T-helper 2 cell treated with Interferon-gamma antibody and Interleukin-4, amounts not matched to agents 5 μg/mL and 100 μg/mL, for 36 hours (primary cell): Measurements from ENCODE around the gene NLRC4.
"Not testable (repeated sequence)": the region's sequence is repeated elsewhere in the genome, so short reads cannot be mapped to it uniquely, and the experiment has no call there.

Experiments used
- DNase-seq: peaks from one replicate; pipeline ENCODE4 v3.0.0; 2021; ENCODE audit warnings: low spot score
- H3K27ac Mint-ChIP-seq: one replicate; pipeline ENCODE4 v1.8.0; 2021; ENCODE audit warnings: mild to moderate bottlenecking, mixed read lengths
- H3K27me3 Mint-ChIP-seq: one replicate; pipeline ENCODE4 v1.8.0; 2021; ENCODE audit warnings: low read depth, mixed read lengths
- H3K36me3 Mint-ChIP-seq: one replicate; pipeline ENCODE4 v1.8.0; 2021; ENCODE audit warnings: low read depth, mixed read lengths
- H3K4me1 Mint-ChIP-seq: one replicate; pipeline ENCODE4 v1.8.0; 2021; ENCODE audit warnings: low read depth, mixed read lengths
- H3K4me3 Mint-ChIP-seq: one replicate; pipeline ENCODE4 v1.8.0; 2022; ENCODE audit warnings: mild to moderate bottlenecking, moderate library complexity, mixed read lengths
- H3K9me3 Mint-ChIP-seq: one replicate; pipeline ENCODE4 v1.8.0; 2021; ENCODE audit warnings: mixed read lengths

Gene NLRC4, protein sequence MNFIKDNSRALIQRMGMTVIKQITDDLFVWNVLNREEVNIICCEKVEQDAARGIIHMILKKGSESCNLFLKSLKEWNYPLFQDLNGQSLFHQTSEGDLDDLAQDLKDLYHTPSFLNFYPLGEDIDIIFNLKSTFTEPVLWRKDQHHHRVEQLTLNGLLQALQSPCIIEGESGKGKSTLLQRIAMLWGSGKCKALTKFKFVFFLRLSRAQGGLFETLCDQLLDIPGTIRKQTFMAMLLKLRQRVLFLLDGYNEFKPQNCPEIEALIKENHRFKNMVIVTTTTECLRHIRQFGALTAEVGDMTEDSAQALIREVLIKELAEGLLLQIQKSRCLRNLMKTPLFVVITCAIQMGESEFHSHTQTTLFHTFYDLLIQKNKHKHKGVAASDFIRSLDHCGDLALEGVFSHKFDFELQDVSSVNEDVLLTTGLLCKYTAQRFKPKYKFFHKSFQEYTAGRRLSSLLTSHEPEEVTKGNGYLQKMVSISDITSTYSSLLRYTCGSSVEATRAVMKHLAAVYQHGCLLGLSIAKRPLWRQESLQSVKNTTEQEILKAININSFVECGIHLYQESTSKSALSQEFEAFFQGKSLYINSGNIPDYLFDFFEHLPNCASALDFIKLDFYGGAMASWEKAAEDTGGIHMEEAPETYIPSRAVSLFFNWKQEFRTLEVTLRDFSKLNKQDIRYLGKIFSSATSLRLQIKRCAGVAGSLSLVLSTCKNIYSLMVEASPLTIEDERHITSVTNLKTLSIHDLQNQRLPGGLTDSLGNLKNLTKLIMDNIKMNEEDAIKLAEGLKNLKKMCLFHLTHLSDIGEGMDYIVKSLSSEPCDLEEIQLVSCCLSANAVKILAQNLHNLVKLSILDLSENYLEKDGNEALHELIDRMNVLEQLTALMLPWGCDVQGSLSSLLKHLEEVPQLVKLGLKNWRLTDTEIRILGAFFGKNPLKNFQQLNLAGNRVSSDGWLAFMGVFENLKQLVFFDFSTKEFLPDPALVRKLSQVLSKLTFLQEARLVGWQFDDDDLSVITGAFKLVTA

DNA sequence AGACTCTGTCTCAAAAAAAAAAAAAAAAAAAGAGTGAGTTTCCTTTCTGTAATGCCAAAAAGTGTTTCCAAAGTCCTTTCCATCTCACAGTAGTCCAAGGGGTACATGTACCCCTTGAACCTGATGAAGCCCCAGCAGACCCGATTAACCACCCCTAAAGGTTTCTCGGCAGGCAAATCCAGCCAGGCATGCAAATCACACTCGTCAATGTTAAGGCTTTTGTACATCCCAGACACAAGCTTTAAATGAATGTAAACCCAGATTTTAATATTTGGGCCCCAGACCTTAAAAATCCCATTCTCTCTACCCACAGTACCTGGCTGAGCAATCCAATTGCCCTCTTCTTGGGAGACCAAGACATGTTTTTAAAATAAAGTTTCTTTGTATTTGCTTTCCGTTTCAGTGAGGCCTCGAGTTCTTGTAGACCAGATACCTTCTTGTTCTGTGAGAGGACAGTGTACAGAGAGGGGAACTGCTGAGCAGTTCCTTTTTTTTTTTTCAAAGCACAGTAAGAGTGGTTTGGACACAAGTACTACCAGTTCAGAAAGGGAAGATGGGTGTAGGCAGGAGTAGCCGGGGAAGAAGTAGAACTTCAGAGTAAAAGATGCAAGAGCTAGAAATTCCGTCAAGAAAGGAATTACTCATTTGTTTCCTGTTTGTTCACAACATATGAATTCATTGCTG, at the start of gene NLRC4:
TSS of gene NLRC4 (minus strand) at position 465 of the 684 bp plus-strand sequence. CDS start 8,111 bp downstream, outside the sequence.
- peaks cover 4% of the 10 kb centered on the region for H3K4me1 Mint-ChIP-seq
- no peak for DNase-seq
- peak within 1 kb of the TSS; percentile 63 for H3K27ac Mint-ChIP-seq
- H3K4me3 Mint-ChIP-seq, result peak within 1 kb of the TSS; percentile 37
- H3K27me3 Mint-ChIP-seq, result no peaks in the 10 kb centered on the region
- no peaks in the 10 kb centered on the region for H3K9me3 Mint-ChIP-seq
- H3K36me3 Mint-ChIP-seq, result no peaks in the 10 kb centered on the region

DNA sequence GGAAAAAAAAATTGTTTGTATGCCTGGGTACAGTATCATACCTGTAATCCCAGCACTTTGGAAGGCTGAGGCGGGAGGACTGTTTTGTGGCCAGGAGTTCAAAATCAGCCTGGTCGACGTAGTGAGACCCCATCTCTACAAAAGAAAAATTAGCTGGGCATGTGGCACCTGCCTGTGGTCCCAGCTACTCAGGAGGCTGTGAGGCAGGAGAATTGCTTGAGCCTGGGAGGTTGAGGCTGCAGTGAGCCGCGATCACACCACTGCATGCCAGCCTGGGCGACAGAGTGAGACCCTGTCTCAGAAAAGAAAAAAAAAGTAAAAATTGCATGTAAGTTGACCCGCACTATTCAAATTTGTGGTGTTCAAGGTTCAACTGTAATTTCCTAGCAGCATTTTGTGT, 45.9 kb upstream of the NLRC4 start:
- H3K27ac Mint-ChIP-seq, result no peak overlapping the region
- peaks cover 6% of the 10 kb centered on the region for H3K36me3 Mint-ChIP-seq
- H3K4me1 Mint-ChIP-seq, result no peaks in the 10 kb centered on the region
- H3K9me3 Mint-ChIP-seq, result no peaks in the 10 kb centered on the region
- no peak overlapping the region for H3K4me3 Mint-ChIP-seq
- DNase-seq, result no peak
- H3K27me3 Mint-ChIP-seq, result no peaks in the 10 kb centered on the region

DNA sequence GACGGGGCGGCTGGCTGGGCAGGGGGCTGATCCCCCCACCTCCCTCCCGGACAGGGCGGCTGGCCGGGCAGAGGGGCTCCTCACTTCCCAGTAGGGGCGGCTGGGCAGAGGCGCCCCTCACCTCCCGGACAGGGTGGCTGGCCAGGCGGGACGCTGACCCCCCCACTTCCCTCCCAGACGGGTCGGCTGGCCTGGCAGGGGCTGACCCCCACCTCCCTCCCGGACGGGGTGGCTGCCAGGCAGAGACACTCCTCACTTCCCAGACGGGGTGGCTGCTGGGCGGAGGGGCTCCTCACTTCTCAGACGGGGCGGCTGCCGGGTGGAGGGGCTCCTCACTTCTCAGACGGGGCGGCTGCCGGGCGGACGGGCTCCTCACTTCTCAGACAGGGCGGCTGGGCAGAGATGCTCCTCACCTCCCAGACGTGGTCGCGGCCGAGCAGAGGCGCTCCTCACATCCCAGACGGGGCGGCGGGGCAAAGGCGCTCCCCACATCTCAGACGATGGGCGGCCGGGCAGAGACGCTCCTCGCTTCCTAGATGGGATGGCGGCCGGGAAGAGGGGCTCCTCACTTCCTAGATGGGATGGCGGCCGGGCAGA, 29.4 kb upstream of the NLRC4 start:
- peaks cover 38% of the 10 kb centered on the region for H3K36me3 Mint-ChIP-seq
- not testable (repeated sequence) for H3K27ac Mint-ChIP-seq, H3K27me3 Mint-ChIP-seq, H3K4me1 Mint-ChIP-seq, H3K4me3 Mint-ChIP-seq, H3K9me3 Mint-ChIP-seq, DNase-seq

DNA sequence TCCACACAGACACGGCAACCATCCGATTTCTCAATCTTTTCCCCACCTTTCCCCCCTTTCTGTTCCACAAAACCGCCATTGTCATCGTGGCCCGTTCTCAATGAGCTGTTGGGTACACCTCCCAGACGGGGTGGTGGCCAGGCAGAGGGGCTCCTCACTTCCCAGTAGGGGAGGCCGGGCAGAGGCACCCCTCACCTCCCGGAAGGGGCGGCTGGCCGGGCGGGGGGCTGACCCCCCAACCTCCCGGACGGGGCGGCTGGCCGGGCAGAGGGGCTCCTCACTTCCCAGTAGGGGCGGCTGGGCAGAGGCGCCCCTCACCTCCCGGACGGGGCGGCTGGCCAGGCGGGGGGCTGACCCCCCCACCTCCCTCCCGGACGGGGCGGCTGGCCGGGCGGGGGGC, 28.8 kb upstream of the NLRC4 start:
- H3K9me3 Mint-ChIP-seq, H3K27me3 Mint-ChIP-seq, H3K27ac Mint-ChIP-seq, H3K4me3 Mint-ChIP-seq, DNase-seq: not testable (repeated sequence)
- Mint-ChIP-seq H3K4me1 (peaks cover 11% of the 10 kb centered on the region), H3K36me3 (peaks cover 36% of the 10 kb centered on the region)

DNA sequence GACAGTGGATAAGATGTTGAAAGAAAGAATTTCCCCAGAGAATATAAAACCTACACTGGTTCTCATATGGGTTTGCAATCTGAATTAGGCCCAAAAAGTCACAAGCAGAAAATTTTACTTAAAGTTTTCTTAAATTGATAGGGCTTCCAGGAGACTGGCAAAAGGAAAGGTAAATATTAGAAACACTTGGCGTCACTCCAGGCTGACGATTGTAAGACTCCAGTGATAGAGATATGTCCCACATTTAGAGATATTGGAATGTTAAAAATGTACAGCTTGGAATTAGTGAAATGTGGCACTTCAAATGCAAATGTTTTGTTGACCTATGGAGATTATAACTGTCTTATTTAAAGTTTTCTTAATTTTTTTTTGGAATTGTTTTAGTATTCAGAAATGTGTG, 27.1 kb upstream of the NLRC4 start:
- H3K36me3 Mint-ChIP-seq, result peaks cover 34% of the 10 kb centered on the region
- H3K9me3 Mint-ChIP-seq, result no peaks in the 10 kb centered on the region
- no peak overlapping the region for H3K27ac Mint-ChIP-seq
- no peak for DNase-seq
- no peak overlapping the region for H3K4me3 Mint-ChIP-seq
- no peaks in the 10 kb centered on the region for H3K27me3 Mint-ChIP-seq
- H3K4me1 Mint-ChIP-seq, result peaks cover 14% of the 10 kb centered on the region

DNA sequence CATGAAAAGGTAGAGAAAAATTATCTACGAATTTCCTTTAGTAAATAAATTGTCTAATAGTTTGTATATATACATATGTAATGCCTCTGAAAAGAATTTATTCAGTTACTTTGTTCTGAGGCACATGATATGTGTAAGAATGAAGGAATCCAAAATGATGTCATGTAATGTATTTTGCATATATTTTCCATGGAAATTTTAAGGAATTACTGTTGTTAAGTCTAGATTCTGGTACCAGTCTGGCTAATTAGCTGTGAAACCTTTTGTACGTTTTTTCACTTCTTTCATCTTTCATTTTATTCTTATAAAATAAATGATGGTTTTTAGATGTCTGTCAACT, 25.3 kb upstream of the NLRC4 start:
- H3K4me1 Mint-ChIP-seq, result peaks cover 16% of the 10 kb centered on the region
- no peak overlapping the region for H3K27ac Mint-ChIP-seq
- no peaks in the 10 kb centered on the region for H3K27me3 Mint-ChIP-seq
- H3K4me3 Mint-ChIP-seq, result no peak overlapping the region
- H3K36me3 Mint-ChIP-seq, result peaks cover 24% of the 10 kb centered on the region
- DNase-seq, result no peak
- H3K9me3 Mint-ChIP-seq, result no peaks in the 10 kb centered on the region

DNA sequence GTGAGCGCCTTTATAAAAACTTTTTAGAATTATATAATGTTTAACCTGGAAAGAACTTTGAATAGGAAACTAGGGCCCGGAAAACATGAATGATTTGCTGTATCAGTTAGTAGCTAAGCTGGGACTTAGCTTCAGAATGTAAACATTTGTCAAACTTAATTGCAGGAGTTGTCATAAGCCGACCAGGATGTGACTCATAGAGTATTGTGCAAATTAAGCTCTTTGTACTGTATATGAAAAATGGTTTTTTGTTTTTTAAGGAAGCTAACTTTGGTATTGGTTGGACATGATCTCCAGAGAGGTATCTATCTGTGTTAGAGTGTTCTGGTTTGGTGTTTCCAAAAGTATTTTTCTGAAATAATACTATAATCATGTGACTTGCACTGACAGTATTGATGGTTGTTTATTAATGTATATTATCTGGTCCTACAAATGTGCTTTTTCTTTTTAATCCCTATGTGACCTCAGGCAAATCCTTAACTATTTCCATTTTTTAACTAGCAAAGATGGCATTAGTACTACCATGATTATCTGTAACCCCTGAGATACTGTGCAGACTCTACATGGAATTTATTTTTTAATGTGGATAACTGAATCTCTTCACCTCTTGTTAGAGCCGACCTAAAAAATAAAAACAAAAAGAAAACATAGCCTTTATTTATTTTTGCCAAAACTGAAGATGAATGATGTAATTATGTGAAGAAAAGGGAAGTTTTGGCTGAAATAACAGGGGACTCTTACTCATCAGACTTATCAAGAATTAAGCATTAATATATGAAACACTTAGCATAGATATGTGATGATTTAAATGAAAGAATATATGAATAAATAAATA, 24.7 kb upstream of the NLRC4 start:
- Mint-ChIP-seq H3K4me3 (no peak overlapping the region), H3K27ac (peak overlapping the region; percentile 47)
- no peak for DNase-seq

DNA sequence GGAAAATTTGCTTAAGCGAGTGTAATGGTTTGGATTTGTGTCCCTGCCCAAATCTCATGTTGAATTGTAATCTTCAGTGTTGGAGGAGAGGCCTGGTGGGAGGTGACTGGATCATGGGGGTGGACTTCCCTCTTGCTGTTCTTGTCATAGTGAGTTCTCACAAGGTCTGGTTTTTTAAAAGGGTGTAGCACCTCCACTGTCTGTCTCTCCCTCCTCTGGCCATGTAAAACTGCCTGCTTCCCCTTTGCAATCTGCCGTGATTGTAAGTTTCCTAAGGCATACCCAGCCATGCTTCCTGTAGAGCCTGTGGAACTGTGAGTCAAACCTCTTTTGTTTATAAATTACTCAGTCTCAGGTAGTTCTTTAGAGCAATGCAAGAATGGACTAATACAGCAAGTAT, 19.6 kb upstream of the NLRC4 start:
- Mint-ChIP-seq H3K4me1 (peaks cover 19% of the 10 kb centered on the region), H3K27ac (no peak overlapping the region)

More for the DNA sequence above, 24.7 kb upstream of the NLRC4 start:
- Mint-ChIP-seq H3K27me3 (no peaks in the 10 kb centered on the region), H3K4me1 (peaks cover 19% of the 10 kb centered on the region), H3K36me3 (peaks cover 28% of the 10 kb centered on the region), H3K9me3 (no peaks in the 10 kb centered on the region)

DNA sequence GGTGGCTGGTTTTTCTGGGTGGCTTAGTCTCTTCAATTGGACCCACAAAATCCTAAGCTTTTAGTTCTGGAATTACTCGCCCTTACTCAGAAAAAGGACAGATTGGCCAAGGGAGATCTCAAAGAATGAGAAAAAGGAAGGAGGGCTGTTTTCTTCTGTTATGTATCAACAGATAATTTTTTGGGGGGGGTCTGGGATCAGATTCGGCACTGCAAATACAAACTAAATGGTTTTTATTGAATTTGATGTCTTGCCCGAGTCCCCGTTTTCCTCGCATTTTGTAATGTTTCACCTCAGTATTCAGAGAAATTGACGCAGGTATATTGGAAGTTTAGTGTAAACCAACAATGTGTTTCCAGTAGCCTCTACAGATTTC, 13.8 kb upstream of the NLRC4 start:
- Mint-ChIP-seq H3K36me3 (peaks cover 18% of the 10 kb centered on the region), H3K4me3 (peak overlapping the region; percentile 95), H3K9me3 (no peaks in the 10 kb centered on the region), H3K4me1 (peaks cover 18% of the 10 kb centered on the region), H3K27ac (peak overlapping the region; percentile 94), H3K27me3 (peaks cover 4% of the 10 kb centered on the region)
- no peak for DNase-seq

More for the DNA sequence above, 19.6 kb upstream of the NLRC4 start:
- DNase-seq, result no peak
- Mint-ChIP-seq H3K4me3 (no peak overlapping the region), H3K9me3 (no peaks in the 10 kb centered on the region), H3K27me3 (no peaks in the 10 kb centered on the region), H3K36me3 (peaks cover 31% of the 10 kb centered on the region)

DNA sequence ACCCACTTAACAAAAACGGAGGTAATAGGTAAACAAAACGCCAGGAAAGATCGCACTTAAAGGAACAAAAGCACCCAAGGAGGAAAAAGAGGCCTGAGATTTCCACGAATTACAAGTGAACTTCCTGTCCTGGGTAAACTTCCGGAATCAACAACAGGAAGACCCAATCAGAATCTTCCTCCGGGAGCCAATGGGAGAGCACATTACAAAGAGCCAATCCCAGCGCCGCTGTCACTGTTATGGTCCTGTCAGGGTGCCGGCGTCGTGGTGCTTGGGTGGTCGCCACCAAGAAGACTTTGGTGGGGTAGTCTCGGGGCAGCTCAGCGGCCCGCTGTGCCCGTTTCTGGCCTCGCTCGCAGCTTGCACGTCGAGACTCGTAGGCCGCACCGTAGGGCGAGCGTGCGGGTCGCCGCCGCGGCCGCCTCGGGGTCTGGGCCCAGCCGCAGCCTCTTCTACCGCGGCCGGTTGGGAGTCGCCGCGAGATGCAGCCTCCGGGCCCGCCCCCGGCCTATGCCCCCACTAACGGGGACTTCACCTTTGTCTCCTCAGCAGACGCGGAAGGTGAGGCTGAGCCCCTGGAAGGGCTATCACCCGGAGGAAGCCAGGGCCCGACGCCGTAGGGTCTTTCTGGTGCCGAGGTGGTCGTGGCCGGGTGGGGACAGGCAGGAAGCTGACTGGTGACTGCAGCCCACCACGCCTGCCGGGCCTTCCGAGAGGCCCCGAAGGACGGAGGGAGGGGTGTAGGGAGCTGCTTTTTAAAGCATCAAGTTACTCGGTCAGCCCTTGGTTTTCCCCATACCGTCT, 13.2 kb upstream of the NLRC4 start, which contains the start of gene YIPF4:
TSS of gene YIPF4 (plus strand) at position 231 of the 804 bp plus-strand sequence. CDS start at position 483, 252 bp downstream.
- Mint-ChIP-seq H3K4me3 (peak within 1 kb of the TSS; percentile 95), H3K27ac (peak within 1 kb of the TSS; percentile 94), H3K36me3 (peaks cover 12% of the 10 kb centered on the region)

DNA sequence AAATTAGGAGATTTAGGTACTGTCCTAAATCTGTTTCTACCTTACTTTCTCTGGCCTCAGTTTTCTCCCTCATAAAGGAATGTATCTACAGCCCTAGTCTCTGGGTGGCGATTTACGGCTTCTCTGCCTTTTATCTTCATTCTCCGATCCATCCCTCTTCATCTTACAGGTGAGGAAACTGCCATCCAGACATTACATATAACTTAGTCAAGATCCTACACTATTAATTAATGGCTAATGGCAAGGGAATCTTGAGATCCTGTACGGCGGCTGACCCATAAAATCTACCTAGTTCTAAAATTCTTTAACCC, 12.6 kb upstream of the NLRC4 start:
- Mint-ChIP-seq H3K9me3 (no peaks in the 10 kb centered on the region), H3K27me3 (peaks cover 4% of the 10 kb centered on the region), H3K4me3 (peak overlapping the region; percentile 95), H3K27ac (peak overlapping the region; percentile 94), H3K4me1 (peaks cover 14% of the 10 kb centered on the region), H3K36me3 (peaks cover 10% of the 10 kb centered on the region)
- DNase-seq, result no peak

More for the DNA sequence above, 13.2 kb upstream of the NLRC4 start, which contains the start of gene YIPF4:
- no peaks in the 10 kb centered on the region for H3K9me3 Mint-ChIP-seq
- H3K27me3 Mint-ChIP-seq, result peaks cover 4% of the 10 kb centered on the region
- peak; percentile 85 for DNase-seq
- peaks cover 14% of the 10 kb centered on the region for H3K4me1 Mint-ChIP-seq

DNA sequence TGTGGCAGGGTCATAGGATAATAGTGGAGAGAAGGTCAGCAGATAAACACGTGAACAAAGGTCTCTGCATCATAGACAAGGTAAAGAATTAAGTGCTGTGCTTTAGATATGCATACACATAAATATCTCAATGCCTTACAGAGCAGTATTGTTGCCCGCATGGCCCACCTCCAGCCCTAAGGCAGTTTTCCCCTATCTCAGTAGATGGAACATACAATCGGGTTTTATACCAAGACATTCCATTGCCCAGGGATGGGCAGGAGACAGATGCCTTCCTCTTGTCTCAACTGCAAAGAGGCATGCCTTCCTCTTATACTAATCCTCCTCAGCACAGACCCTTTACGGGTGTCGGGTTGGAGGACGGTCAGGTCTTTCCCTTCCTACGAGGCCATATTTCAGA, 11.1 kb upstream of the NLRC4 start:
- H3K27me3 Mint-ChIP-seq, H3K9me3 Mint-ChIP-seq, H3K36me3 Mint-ChIP-seq, DNase-seq, H3K27ac Mint-ChIP-seq, H3K4me3 Mint-ChIP-seq: not testable (repeated sequence)
- peaks cover 14% of the 10 kb centered on the region for H3K4me1 Mint-ChIP-seq
